Measurements from ENCODE around the gene OR2A2.
"Not testable (repeated sequence)": the region's sequence is repeated elsewhere in the genome, so short reads cannot be mapped to it uniquely, and the experiment has no call there.

OR2A2 gene, protein sequence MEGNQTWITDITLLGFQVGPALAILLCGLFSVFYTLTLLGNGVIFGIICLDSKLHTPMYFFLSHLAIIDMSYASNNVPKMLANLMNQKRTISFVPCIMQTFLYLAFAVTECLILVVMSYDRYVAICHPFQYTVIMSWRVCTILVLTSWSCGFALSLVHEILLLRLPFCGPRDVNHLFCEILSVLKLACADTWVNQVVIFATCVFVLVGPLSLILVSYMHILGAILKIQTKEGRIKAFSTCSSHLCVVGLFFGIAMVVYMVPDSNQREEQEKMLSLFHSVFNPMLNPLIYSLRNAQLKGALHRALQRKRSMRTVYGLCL

DNA sequence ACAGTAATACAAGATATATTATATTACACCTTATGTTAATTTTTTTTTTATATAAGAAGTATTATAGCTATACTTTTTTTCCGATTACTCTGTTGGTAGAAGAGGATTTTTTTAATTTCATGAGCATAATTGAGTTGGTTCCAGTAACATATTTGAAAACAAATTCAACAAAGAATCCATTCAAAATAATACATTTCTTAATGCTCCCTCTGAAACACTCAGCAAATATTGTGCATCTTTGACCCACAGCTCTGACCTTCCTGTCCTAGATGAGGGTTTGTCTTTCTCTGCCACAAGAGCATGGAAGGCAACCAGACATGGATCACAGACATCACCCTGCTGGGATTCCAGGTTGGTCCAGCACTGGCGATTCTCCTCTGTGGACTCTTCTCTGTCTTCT, at the start of gene OR2A2:
TSS of gene OR2A2 (plus strand) at position 301 of the 400 bp plus-strand sequence. CDS start at position 301, 0 bp downstream.
- DNase-seq (ENCODE audit: low read depth) = no peak

DNA sequence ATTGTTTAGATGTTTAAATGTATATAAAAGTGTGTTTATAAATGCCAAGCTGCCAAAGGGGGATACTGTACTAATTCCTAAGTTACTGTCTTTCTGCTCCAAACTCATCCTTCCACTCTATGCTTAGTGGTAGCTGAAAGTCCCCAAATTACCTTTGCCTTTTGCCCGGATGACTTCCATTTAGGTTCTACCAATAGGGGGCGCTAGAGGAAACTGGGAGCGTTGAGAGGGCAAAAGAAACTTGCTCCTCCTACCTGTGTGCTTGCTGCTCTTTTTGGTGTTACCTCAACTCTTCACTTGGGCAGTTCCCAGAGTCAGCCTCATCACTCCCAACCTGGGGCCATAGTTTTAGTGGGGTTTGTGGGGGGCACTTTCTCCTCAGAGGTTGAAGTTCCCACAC, 45.7 kb upstream of the OR2A2 start:
- DNase-seq (ENCODE audit: low read depth) = no peak

DNA sequence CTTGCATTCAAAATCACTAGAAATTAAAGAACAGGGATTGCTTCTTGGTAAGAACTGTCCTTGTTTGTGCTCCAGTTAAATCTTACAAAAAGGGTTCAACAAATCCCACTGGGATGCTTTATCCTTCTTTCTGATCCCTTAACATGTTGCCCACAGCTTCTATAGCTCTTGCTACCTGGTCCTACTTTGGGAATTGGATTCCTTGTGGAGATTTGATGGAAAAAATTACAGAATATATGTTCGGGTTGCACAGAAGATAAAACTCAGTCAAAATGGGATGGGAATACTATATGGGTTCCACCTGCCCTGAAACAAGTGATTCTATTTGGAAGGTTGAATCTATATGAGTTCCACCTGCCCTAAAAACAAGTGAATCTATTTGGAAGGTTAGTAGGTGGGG, 39.9 kb upstream of the OR2A2 start, which contains the start of gene OR2A25:
TSS of gene OR2A25 (plus strand) at position 301 of the 400 bp plus-strand sequence. CDS start 4,409 bp downstream, outside the sequence.
- no peak for DNase-seq (ENCODE audit: low read depth)

DNA sequence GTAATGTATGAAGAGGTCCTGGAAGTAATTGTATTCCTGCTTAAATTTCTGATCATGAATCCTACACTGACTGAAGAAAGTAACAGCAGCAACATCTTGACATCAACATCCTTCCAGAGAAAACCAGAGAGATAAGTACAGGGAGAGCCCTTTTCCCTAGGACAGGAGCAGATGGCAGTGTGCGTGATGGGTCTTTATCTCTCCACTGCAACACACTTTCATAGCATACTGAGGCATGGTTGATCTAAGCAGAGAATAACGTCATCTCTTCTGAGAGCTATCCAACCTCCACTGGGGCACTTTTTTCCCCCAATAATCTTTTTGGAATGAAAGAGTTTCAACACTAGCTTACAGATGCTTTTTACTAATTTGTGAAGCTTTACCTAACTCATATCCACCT, 39.4 kb upstream of the OR2A2 start:
- no peak for DNase-seq (ENCODE audit: low read depth)

DNA sequence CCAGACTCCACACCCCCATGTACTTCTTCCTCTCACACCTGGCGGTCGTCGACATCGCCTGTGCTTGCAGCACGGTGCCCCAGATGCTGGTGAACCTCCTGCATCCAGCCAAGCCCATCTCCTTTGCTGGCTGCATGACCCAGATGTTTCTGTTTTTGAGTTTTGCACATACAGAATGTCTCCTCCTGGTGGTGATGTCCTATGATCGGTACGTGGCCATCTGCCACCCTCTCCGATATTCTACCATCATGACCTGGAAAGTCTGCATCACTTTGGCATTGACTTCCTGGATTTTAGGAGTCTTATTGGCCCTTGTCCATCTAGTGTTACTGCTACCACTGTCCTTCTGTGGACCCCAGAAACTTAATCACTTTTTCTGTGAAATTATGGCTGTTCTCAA, 35.0 kb upstream of the OR2A2 start:
- DNase-seq (ENCODE audit: low read depth) = no peak

DNA sequence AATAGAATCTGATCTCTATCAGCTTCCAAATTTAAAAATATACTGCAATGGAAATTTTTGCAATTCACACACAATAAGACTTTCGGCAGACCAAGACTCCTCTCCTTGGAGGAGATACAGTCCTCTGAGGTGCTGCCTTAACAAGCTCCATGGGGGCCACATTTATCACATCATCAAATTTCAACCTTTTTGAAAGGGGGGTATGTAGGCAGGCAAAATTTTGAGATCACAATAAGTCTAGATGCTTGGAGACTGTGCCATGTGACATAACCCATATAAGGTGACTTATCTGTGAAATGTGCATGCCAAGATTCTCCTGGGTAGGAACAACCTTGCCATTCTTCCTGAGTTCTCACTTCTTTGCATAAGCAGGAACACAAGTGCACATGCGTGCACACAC, 23.4 kb upstream of the OR2A2 start, which contains the start of gene OR2A12:
TSS of gene OR2A12 (plus strand) at position 301 of the 400 bp plus-strand sequence. CDS start 8,830 bp downstream, outside the sequence.
- DNase-seq (ENCODE audit: low read depth) = no peak

DNA sequence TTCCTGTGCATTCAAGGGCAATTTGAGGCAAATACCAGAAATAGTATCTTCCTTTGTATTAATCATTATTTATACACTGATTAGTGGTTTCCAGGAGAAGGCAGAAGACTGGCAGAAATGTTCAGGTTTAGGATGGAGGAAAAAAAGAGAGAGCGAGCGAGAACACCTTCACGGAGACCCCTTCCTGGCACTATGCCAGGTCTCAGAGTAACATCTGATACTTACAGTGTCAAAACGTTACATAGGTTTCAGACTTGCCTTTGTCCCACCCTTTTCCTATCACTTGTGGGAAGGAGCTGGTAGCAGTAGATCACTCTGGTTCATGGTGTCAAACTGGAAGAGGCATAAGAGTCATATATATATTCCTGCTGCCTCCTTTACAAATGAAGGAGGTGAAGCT, 22.7 kb upstream of the OR2A2 start:
- no peak for DNase-seq (ENCODE audit: low read depth)

DNA sequence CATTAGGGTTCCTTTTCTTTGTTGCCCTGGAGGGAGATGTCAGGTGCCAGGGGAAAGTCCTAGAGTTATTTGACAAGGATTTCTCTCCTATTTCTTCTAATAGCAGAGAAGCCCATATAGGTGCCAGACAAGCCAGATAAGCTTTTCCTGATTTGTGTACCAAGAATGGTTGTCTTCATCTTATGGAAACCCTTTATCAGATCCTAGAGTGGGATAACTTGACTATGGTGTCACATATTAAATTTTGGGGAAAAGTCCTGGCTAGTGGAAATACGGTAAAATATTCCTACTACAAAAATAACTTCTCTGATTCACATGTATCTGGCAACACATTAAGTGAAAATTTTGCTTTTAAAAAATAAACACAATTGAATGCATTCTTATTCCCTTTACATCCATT, 22.2 kb upstream of the OR2A2 start:
- no peak for DNase-seq (ENCODE audit: low read depth)

DNA sequence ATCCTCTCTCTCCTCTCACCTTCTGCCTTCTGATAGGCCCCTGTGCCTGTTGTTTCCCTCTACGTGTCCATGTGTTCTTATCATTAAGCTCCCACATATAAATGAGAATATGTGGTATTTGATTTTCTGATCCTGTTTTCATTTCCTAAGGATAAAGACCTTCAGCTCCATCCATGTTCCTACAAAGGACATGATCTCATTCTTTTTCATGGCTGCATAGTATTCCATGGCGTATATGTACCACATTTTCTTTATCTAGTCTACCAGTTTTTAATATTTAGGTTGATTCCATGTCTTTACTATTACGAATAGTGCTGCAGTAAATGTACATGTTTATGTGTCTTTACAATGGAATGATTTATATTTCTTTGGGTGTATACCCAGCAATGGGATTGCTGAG, 18.7 kb upstream of the OR2A2 start:
- DNase-seq (ENCODE audit: low read depth) = no peak

DNA sequence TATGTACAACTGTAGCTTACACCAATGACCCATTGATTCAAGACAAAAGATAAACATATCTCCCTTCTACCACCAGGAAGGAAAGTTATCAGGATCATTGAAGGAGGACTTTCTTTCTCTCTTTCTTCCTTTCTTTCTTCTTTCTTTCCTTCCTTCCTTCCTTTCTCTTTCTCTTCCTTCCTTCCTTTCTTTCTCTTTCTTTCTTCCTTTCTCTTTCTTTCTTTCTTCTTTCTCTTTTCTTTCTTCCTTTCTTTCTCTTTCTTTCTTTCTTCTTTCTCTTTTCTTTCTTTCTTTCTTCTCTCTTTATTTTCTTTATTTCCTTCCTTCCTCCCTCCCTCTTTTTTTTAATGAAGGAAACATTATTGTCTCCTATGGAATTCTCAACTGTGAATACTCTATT, 10.6 kb upstream of the OR2A2 start:
- DNase-seq (ENCODE audit: low read depth) = no peak

DNA sequence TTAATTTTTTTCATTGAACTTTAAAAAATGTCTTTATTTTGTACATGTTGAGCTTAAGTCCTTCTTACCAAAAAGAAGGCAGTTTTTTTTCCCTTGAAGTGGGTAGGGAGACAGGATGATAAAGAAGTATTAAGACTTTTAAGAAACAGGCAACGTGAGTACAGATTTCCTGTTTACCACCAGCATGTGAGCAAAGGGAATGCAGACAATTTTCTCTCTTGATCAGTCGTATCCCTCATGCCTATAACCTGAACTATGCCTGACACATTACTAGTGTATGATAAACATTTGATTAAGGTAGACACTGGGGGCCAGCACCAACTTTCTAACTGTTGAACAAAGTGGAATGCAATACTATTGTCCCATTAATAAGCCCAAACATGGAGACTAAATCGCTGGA, 8.8 kb upstream of the OR2A2 start:
- peak; percentile 7 for DNase-seq (ENCODE audit: low read depth)

DNA sequence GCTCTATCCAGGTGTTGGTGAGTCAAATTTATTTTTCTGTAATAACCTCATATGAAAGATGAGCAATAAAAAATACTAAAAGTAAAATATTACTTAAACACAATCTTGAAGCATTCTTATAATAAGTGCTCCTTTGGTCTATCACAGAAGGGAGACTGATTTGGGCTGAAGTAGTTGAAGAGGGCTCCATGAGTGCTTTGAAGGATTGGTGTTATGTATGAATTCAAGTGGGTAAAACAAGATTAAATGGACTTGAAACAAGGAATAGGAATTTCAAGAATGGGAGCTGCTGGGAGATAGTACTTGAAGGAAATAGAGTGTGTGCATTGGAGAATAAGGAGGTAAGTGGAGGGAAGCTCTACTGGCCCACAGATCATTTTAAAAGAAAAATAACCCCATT, 7.3 kb upstream of the OR2A2 start:
- DNase-seq (ENCODE audit: low read depth) = no peak

DNA sequence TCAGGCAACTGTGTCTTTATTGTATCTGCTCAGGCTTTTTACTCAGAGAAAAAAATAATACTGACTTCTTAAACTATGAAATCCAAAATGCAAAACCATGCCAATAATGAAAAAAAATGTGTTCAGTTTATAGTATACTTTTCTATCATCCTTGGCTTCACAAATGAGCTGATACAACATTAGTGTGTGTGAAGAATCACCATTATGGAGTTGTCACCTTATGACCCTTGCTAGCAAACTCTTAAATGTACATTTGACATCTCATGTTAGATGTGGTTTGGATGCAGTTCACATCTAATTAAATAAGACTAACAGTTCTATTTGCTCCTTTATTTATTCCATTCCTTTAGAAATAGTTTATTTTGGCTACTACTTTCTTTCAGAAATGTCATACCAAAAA, 4.2 kb upstream of the OR2A2 start:
- no peak for DNase-seq (ENCODE audit: low read depth)

DNA sequence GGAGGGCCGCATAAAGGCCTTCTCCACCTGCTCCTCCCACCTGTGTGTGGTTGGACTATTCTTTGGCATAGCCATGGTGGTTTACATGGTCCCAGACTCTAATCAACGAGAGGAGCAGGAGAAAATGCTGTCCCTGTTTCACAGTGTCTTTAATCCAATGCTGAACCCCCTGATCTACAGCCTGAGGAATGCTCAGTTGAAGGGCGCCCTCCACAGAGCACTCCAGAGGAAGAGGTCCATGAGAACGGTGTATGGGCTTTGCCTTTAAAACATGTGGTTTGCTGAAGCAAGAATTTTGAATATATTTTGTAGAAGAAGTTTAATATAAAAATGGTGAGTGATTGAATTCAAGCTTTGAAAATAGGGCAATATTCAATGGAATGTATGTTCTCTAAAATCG, 889 bp downstream of the OR2A2 start:
- DNase-seq (ENCODE audit: low read depth) = no peak

DNA sequence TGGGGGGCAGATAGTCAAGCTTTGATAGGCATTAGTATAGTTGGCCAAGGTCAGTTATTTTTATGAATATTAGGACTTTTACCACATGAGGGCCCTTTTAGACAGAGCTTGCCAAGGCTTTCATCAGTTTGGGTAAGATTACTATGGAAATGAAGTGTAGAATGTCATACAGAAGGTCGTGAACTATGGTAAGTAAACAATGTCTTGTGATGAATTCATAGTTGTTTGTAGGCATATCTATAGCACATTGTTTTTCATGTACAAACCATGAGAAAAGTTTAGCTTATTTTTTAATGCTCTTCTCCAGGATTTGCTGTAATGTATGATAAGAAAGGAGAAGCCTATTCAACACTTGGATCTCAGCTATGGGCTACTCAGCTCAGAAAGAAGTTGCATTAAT, 4.3 kb downstream of the OR2A2 start:
- DNase-seq (ENCODE audit: low read depth) = no peak

DNA sequence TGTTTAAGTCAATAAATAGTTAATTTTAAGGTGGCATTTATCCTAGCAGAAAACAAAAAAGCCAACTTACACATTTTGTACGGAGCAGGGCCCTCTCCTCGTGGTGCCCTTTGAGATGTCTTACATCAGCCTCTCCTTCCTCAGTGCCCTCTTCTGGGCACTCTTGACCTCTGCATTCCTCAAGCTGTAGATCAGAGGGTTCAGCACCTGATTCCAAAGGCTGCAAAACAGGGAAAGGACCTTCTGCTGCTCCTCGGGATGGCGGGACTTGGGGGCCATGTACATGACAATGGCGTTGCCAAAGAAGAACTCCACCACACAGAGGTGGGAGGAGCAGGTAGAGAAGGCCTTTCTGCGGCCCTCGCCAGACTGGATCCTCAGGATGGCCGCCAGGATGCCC, 9.0 kb downstream of the OR2A2 start:
- DNase-seq (ENCODE audit: low read depth) = no peak

DNA sequence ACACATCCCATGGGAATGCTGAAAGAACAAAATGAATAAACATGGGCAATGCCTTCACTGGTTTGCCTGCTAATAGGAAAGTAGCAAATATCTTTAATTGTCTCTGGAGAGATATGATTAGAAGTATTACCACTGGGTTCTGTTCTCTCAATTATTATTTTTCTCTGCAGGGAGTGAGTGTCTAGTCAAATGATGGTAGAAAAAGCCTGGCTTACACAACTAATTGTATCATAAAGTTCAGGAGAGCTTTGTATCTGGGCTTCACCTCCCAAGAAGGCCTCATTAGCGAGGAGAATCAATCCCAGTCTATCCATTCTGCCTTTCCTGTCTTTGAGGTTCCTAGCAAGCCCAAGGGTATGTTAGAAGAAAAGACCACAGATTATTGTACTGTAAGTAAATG, 13.5 kb downstream of the OR2A2 start, which contains the start of gene OR2A14:
TSS of gene OR2A14 (plus strand) at position 301 of the 400 bp plus-strand sequence. CDS start 5,937 bp downstream, outside the sequence.
- DNase-seq (ENCODE audit: low read depth) = no peak

DNA sequence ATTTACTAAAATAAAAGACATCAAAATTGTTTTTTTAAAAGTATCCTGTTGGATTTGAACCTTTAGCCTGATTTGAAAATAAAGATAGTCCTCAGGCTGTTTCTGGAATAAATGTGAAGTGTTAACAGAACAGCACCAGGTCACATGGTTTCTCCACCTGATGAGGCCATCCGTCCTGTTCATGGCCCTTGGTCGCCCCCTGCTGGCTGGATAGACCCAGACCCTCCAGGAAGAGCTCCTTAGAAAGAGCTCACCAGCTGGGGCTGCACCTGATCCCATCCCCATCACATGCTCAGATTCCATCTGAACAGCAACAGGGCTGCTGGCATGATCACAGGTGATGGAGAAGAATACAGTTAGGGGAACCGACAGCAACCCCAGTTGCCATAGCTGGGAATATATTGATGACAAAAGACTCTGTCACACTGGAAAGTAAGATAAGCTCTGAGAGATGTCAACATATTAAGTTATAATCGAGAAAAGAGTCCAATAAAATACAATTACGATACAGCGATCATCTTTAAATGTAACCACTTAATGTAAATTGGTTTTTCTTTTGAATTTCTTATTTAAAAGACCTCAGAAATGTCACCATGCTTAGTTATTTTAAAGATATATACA, 18.4 kb downstream of the OR2A2 start:
- DNase-seq (ENCODE audit: low read depth) = peak; percentile 84

DNA sequence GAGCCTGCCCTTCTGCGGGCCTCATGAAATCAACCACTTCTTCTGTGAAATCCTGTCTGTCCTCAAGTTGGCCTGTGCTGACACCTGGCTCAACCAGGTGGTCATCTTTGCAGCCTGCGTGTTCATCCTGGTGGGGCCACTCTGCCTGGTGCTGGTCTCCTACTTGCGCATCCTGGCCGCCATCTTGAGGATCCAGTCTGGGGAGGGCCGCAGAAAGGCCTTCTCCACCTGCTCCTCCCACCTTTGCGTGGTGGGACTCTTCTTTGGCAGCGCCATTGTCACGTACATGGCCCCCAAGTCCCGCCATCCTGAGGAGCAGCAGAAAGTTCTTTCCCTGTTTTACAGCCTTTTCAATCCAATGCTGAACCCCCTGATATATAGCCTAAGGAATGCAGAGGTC, 20.2 kb downstream of the OR2A2 start:
- not testable (repeated sequence) for DNase-seq (ENCODE audit: low read depth)

DNA sequence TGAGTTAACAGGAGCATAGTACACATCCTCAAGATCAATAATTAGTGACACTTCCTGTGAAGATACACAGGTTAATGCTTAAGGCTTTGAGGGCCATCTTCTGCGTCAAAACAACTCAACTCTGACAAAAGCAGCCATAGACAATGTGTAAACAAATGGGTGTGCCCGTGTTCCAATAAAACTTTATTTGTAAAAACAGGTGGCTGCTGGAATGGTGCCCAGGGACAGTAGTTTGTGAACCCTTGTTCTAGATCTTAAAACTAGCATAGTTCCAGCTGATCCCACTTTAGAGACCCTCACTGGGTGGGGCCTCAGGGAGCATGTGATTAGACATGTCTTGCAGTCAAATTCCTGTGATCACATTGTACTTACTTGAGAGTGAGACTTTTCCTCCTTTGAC, 21.3 kb downstream of the OR2A2 start:
- DNase-seq (ENCODE audit: low read depth) = no peak

DNA sequence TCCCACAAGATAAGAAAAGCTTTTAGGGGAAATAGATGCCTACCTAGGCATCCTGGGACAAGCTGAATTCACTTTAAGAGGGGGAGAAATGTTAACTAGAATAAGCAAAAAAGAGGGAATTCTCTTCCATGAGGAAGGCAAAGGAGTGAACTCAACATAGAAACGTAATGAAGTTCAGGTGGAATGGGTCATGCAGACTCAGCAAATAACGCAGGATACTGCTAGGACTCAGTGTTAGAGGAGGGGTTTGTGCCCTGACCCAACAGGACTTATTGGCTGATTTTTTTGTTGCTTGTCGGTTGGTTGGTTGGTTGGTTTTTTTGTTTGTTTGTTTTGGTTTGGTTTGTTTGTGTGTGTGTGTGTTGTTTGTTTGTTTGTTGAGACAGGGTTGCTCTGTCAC, 22.9 kb downstream of the OR2A2 start:
- no peak for DNase-seq (ENCODE audit: low read depth)

DNA sequence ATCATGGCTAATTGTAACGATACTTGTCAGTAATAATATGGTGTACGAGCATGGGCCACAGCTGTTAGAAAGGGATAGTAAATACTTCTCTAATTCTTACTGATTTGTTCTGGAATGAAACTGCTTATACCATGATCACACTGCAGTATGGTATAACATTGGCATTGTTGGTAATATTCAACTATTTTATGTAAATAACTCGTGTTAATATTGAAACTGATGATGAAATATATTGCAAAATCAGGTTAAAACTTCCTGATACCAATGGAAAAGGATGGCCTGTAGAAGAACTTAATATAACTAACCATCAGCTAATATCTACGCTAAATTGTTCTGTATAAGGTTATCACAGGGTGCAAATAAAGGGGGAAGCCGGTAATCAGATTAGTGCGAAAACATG, 23.9 kb downstream of the OR2A2 start:
- DNase-seq (ENCODE audit: low read depth) = no peak

DNA sequence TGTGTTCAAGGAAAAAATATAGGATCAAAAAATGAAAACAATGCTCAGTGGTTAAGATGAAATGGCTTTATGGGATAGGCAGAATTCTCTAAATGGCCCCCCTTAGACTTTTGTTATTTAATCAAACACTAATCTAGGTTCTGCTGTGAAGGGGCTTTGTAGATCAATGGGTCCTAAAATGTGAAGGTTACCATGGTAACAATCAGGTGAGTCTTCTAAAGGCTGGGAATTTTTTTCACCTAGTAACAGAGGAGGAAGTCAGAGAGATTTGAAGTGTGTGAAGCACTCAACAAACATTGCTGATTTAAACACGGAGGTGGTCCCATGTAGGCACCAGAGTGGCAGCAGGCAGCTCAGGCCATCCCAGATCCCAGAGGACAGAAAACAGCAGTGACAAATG, 24.7 kb downstream of the OR2A2 start:
- DNase-seq (ENCODE audit: low read depth) = no peak

DNA sequence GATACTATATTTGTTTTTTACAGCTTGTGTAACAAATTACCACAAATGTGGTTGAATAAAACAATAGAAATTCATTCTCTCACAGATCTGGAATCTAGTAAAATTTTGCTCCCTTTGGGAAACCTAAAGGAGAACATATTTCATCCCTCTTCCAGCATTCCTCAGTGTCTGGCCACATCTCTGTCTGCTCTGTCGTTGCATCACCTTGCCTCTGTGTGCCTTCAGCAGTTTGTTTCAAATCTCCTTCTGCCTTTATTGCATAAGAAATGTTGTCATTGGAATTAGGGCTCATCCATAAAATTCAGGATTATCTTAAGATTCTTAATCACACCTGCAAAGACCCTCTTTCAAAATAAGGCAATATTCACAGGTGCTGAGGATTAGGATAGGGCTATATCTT, 28.1 kb downstream of the OR2A2 start:
- no peak for DNase-seq (ENCODE audit: low read depth)

Data from iris pigment epithelial cell (primary cell).